Panc1 (cell line): ENCODE measurements around the gene BCAS3. TPM values are rescaled to one million over a fixed set of nuclear protein-coding genes. Genes with fewer than 3 reads are reported as not detected.

Source experiments
- ATAC-seq: fragments of 200-7000 bp; cut with Tn5 transposase; 2 replicates; pipeline ENCODE4 v1.9.1; 2020; ENCODE audit warnings: mild to moderate bottlenecking, moderate library complexity
- BruUV-seq: library from RNA; stranded (reverse); fragments of 400-500 nt; replicated peaks from 2 replicates; lab custom pipeline; 2021; lab: Mats Ljungman, UMichigan
- CTCF ChIA-PET: fragments of 300-600 bp; sonication (Branson Sonifier 250); formaldehyde crosslinking; loops from one replicate; lab custom pipeline; 2022; ENCODE audit warnings: antibody characterized with exemption; lab: Charles Lee
- POLR2A ChIA-PET: fragments of 300-600 bp; sonication (Branson Sonifier 250); formaldehyde crosslinking; loops from one replicate; lab custom pipeline; 2022; ENCODE audit warnings: antibody characterized with exemption; lab: Charles Lee
- DNase-seq: peaks from one replicate; pipeline ENCODE4 v3.0.0-alpha.2; 2010; ENCODE audit warnings: low read depth, low spot score
- H3K27ac ChIP-seq: 2 replicates; pipeline ENCODE4 v1.5.1; 2011; ENCODE audit warnings: mild to moderate bottlenecking, low read length, inconsistent platforms
- H3K27me3 ChIP-seq: fragments of 200-500 bp; sonication (Bioruptor generic); 2 replicates; pipeline ENCODE4 v1.6.0; 2014; ENCODE audit warnings: low read length, inconsistent platforms; ENCODE audit not compliant: control insufficient read depth, insufficient read depth
- H3K36me3 ChIP-seq: fragments of 200-500 bp; sonication (Bioruptor generic); 2 replicates; pipeline ENCODE4 v1.5.1; 2014; ENCODE audit warnings: inconsistent platforms, mild to moderate bottlenecking, low read length, moderate library complexity; ENCODE audit not compliant: control insufficient read depth, insufficient read depth
- H3K4me1 ChIP-seq: 2 replicates; pipeline ENCODE4 v1.5.1; 2011; ENCODE audit warnings: inconsistent platforms, mild to moderate bottlenecking, low read length, moderate library complexity; ENCODE audit not compliant: control insufficient read depth, insufficient read depth
- H3K4me3 ChIP-seq, 2 experiments: 2 replicates each; pipeline ENCODE4 v1.5.1; 2011 to 2012; ENCODE audit warnings: low read depth in 2 of 2, low read length in 2 of 2, mild to moderate bottlenecking in 2 of 2, inconsistent platforms in 1 of 2, moderate library complexity in 1 of 2
- H3K9me3 ChIP-seq: fragments of 200-500 bp; sonication (Bioruptor generic); 2 replicates; pipeline ENCODE4 v1.5.1; 2014; ENCODE audit warnings: low read depth, mild to moderate bottlenecking, inconsistent platforms, low read length, moderate library complexity; ENCODE audit not compliant: control insufficient read depth, insufficient read depth
- POLR2AphosphoS5 ChIP-seq: IDR thresholded peaks from 2 replicates; pipeline ENCODE4 v1.6.1; 2012; ENCODE audit warnings: mild to moderate bottlenecking, low read depth, low read length, moderate library complexity
- SIN3A ChIP-seq: IDR thresholded peaks from 2 replicates; pipeline ENCODE4 v1.6.1; 2012; ENCODE audit warnings: low read depth, mild to moderate bottlenecking, low read length, moderate library complexity, borderline replicate concordance; ENCODE audit not compliant: insufficient read depth
- TCF7L2 ChIP-seq: IDR thresholded peaks from 2 replicates; pipeline ENCODE4 v1.6.1; 2011; ENCODE audit warnings: mild to moderate bottlenecking, low read depth, low read length, inconsistent platforms
- in situ Hi-C: cut with HindIII; loops from 2 replicates; pipeline ENCODE4 v1.10.0; 2016; ENCODE audit warnings: low sequenced_read_pairs, low pct_unique_long_range_greater_than_20kb
- intact Hi-C: fragments of 100-400 bp; cut with micrococcal nuclease; formaldehyde crosslinking; loops from one replicate; pipeline ENCODE4 v1.10.0; 2022; ENCODE audit not compliant: unreplicated experiment
- total RNA-seq: library from RNA; stranded (reverse); gene quantifications from one replicate; pipeline ENCODE4 v1.2.1, GENCODE V29; 2021; ENCODE audit not compliant: unreplicated experiment
- TF ChIP-seq, protein P1 (sequence below): fragments of 450-650 bp; IDR thresholded peaks from 2 replicates; pipeline ENCODE4 v1.5.1; 2017; ENCODE audit warnings: mild to moderate bottlenecking
- TF ChIP-seq, protein P2 (sequence below), 2 experiments: IDR thresholded peaks; 2 replicates each; pipeline ENCODE4 v1.6.1; 2011 to 2012; ENCODE audit warnings: low read depth in 2 of 2, control low read depth in 1 of 2, low read length in 1 of 2, mild to moderate bottlenecking in 1 of 2, moderate library complexity in 1 of 2; ENCODE audit not compliant: insufficient read depth in 1 of 2

The BCAS3 gene
- total RNA-seq, 1 experiment from 2014 or later = 9.3 TPM

DNA sequence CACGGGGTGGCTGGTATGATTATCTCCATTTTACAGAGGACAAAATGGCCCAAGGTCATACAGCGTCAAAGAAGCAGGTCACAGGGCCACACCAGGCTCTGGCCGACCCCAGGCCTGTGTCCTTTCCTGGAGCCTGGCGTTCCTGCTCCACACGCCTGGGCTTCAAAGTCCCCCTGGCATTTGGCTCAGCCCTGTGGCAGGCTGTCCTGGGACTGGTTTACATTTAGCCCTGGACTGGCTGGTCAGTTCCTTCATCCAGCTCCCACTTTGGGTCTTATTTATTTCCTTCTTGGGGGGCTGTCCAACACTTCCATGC is 737.2 kb downstream of the BCAS3 start:
- TF ChIP-seq SIN3A (no peak), TCF7L2 (no peak), POLR2AphosphoS5 (no peak)
- TF ChIP-seq, protein P1, sequence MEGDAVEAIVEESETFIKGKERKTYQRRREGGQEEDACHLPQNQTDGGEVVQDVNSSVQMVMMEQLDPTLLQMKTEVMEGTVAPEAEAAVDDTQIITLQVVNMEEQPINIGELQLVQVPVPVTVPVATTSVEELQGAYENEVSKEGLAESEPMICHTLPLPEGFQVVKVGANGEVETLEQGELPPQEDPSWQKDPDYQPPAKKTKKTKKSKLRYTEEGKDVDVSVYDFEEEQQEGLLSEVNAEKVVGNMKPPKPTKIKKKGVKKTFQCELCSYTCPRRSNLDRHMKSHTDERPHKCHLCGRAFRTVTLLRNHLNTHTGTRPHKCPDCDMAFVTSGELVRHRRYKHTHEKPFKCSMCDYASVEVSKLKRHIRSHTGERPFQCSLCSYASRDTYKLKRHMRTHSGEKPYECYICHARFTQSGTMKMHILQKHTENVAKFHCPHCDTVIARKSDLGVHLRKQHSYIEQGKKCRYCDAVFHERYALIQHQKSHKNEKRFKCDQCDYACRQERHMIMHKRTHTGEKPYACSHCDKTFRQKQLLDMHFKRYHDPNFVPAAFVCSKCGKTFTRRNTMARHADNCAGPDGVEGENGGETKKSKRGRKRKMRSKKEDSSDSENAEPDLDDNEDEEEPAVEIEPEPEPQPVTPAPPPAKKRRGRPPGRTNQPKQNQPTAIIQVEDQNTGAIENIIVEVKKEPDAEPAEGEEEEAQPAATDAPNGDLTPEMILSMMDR = no peak
- TF ChIP-seq, protein P2, sequence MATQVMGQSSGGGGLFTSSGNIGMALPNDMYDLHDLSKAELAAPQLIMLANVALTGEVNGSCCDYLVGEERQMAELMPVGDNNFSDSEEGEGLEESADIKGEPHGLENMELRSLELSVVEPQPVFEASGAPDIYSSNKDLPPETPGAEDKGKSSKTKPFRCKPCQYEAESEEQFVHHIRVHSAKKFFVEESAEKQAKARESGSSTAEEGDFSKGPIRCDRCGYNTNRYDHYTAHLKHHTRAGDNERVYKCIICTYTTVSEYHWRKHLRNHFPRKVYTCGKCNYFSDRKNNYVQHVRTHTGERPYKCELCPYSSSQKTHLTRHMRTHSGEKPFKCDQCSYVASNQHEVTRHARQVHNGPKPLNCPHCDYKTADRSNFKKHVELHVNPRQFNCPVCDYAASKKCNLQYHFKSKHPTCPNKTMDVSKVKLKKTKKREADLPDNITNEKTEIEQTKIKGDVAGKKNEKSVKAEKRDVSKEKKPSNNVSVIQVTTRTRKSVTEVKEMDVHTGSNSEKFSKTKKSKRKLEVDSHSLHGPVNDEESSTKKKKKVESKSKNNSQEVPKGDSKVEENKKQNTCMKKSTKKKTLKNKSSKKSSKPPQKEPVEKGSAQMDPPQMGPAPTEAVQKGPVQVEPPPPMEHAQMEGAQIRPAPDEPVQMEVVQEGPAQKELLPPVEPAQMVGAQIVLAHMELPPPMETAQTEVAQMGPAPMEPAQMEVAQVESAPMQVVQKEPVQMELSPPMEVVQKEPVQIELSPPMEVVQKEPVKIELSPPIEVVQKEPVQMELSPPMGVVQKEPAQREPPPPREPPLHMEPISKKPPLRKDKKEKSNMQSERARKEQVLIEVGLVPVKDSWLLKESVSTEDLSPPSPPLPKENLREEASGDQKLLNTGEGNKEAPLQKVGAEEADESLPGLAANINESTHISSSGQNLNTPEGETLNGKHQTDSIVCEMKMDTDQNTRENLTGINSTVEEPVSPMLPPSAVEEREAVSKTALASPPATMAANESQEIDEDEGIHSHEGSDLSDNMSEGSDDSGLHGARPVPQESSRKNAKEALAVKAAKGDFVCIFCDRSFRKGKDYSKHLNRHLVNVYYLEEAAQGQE (IDR thresholded peaks at IDR 0.05; ENCODE audit: insufficient read depth in 1 of 2, low read depth in 2 of 2, low read length in 1 of 2) = no peak
- intact Hi-C loops = no loop called here
- H3K9me3 ChIP-seq = no peaks in the 10 kb centered on the region
- BruUV-seq = no TSS peak
- POLR2A ChIA-PET = no interaction called here
- in situ Hi-C loops = no loop called here
- H3K4me1 ChIP-seq = peaks cover 13% of the 10 kb centered on the region
- H3K4me3 ChIP-seq = no peak overlapping the region
- H3K27ac ChIP-seq = peak overlapping the region; percentile 62; the same call in 1 of the 2 replicates
- CTCF ChIA-PET = interaction anchor here (0.5 kb wide), 1 partner anchor 195 kb away, joined by 3 read pairs; no protein-coding TSS in a partner anchor
- DNase-seq = no peak
- no peaks in the 10 kb centered on the region for H3K36me3 ChIP-seq
- no peaks in the 10 kb centered on the region for H3K27me3 ChIP-seq
- ATAC-seq = no peak

DNA sequence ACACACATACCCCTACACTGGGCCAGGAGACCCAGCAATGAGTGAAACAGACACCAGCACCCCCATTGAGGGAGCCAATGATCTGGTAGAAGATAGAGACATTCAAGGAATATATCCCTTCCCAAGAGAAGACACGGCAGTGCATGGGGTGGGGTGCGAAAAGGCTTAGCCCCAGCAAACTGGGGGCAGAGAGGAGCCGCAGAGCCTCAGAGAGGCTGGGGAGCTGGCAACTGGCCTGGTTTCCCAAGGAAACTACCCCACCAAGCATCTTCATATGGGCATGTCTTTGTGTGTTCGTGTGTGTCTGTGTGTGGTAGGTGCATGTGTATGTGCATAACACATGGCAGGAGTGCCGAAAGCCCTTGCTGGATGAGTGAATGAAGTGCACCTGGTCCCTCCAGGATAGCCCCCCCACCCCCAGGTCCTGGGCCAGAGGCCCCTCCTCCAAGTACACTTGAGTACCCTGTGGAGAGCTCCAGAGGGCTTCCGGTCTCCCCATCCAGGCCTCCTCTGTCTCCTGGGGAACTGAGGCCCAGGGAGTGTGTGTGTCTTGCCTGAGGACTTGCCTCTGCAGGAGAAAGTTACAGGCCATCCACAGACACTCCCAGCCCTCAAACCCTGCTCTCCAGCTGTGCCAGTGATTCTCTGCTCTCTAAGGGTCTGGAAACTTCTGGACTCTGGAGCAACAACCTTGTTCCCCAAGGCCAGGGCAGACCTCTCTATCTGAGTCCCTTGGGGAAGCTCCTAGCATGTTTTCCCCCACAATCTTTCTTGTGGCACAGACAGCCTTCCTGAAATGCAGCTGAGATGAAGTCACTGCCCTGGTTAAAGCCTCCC is 737.9 kb downstream of the BCAS3 start:
- no peak for TF ChIP-seq SIN3A
- TF ChIP-seq TCF7L2 = no peak
- TF ChIP-seq, protein P1 = no peak
- TF ChIP-seq POLR2AphosphoS5 = no peak
- TF ChIP-seq, protein P2 (IDR thresholded peaks at IDR 0.05; ENCODE audit: insufficient read depth in 1 of 2, low read depth in 2 of 2, low read length in 1 of 2) = no peak
- Histone ChIP-seq H3K36me3 (no peaks in the 10 kb centered on the region), H3K27ac (peak overlapping the region; percentile 62), H3K4me1 (peaks cover 13% of the 10 kb centered on the region), H3K27me3 (no peaks in the 10 kb centered on the region), H3K9me3 (no peaks in the 10 kb centered on the region), H3K4me3 (no peak overlapping the region)
- in situ Hi-C loops (no loop called here), intact Hi-C loops (loop anchor here (2.0 kb wide), 2 partner anchors 159 to 421 kb away; no protein-coding TSS in a partner anchor)
- ChIA-PET POLR2A (no interaction called here), CTCF (interaction anchor here (0.6 to 1.3 kb wide), 4 partner anchors 28 to 159 kb away, joined by 4 to 8 read pairs (median 6); no protein-coding TSS in a partner anchor)
- DNase-seq (no peak), ATAC-seq (no peak)
- BruUV-seq = no TSS peak
